HAP-1 (cell line): ENCODE data around the gene LETM1.

Experiments
- DNase-seq, 2 experiments: peaks; one replicate each; pipeline ENCODE4 v3.0.0-alpha.2; 2016 to 2020; ENCODE audit warnings: low spot score in 2 of 2
- H3K27me3 ChIP-seq: fragments of 250-450 bp; sonication (Bioruptor Pico); 2 replicates; pipeline ENCODE4 v1.5.1; 2020; ENCODE audit warnings: low read depth, mild to moderate bottlenecking, moderate library complexity
- H3K36me3 ChIP-seq: fragments of 250-450 bp; sonication (Bioruptor Pico); replicated peaks from 2 replicates; pipeline ENCODE4 v1.5.1; 2020; ENCODE audit warnings: mild to moderate bottlenecking
- H3K4me1 ChIP-seq: fragments of 250-450 bp; sonication (Bioruptor Pico); 2 replicates; pipeline ENCODE4 v1.5.1; 2020; ENCODE audit warnings: mild to moderate bottlenecking
- H3K4me3 ChIP-seq: fragments of 250-450 bp; sonication (Bioruptor Pico); 2 replicates; pipeline ENCODE4 v1.5.1; 2020; ENCODE audit warnings: mild to moderate bottlenecking, moderate library complexity
- H3K9me3 ChIP-seq: fragments of 250-450 bp; sonication (Bioruptor Pico); 2 replicates; pipeline ENCODE4 v1.5.1; 2020; ENCODE audit warnings: mild to moderate bottlenecking, moderate library complexity
- in situ Hi-C: fragments of 300-500 bp; cut with MboI; formaldehyde crosslinking; loops from 3 replicates; pipeline ENCODE4 v1.14.3; 2020; ENCODE audit warnings: low sequenced_read_pairs, inconsistent platforms, mixed read lengths

LETM1 gene

GRCh38 chr4:1808396-1808795 is 47.6 kb downstream of the LETM1 start:
- no peaks in the 10 kb centered on the region for H3K4me1 ChIP-seq
- no peaks in the 10 kb centered on the region for H3K9me3 ChIP-seq
- in situ Hi-C loops, result no loop called here
- no peak overlapping the region for H3K4me3 ChIP-seq
- no peak for DNase-seq
- peaks cover 39% of the 10 kb centered on the region for H3K36me3 ChIP-seq
- no peaks in the 10 kb centered on the region for H3K27me3 ChIP-seq

DNA sequence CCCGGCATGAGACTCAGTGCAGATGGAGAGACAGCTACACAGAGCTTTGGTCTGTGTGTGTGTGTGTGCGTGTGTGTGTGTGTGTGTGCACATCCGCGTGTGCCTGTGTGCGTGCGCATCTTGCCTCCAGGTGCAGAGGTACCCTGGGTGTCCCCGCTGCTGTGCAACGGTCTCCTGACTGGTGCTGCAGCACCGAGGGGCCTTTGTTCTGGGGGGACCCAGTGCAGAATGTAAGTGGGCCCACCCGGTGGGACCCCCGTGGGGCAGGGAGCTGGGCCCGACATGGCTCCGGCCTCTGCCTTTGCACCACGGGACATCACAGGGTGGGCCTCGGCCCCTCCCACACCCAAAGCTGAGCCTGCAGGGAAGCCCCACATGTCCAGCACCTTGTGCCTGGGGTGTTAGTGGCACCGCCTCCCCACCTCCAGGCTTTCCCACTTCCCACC is 48.6 kb downstream of the LETM1 start:
- Histone ChIP-seq H3K36me3 (peaks cover 37% of the 10 kb centered on the region), H3K9me3 (no peaks in the 10 kb centered on the region), H3K27me3 (no peaks in the 10 kb centered on the region), H3K4me3 (no peak overlapping the region), H3K4me1 (no peaks in the 10 kb centered on the region)
- no peak for DNase-seq
- in situ Hi-C loops, result no loop called here

DNA sequence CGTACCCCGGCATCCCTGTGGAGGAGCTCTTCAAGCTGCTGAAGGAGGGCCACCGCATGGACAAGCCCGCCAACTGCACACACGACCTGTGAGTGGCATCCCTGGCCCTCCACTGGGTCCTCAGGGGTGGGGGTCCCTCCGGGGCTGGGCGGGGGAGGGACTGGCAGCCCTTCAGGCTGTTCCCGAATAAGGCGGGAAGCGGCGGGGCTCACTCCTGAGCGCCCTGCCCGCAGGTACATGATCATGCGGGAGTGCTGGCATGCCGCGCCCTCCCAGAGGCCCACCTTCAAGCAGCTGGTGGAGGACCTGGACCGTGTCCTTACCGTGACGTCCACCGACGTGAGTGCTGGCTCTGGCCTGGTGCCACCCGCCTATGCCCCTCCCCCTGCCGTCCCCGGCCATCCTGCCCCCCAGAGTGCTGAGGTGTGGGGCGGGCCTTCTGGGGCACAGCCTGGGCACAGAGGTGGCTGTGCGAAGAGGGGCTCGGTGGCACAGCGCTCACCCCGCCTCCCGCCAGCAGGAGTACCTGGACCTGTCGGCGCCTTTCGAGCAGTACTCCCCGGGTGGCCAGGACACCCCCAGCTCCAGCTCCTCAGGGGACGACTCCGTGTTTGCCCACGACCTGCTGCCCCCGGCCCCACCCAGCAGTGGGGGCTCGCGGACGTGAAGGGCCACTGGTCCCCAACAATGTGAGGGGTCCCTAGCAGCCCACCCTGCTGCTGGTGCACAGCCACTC is 49.2 kb downstream of the LETM1 start:
- Histone ChIP-seq H3K9me3 (no peaks in the 10 kb centered on the region), H3K27me3 (no peaks in the 10 kb centered on the region), H3K4me3 (no peak overlapping the region), H3K4me1 (no peaks in the 10 kb centered on the region), H3K36me3 (peaks cover 39% of the 10 kb centered on the region)
- in situ Hi-C loops, result no loop called here
- DNase-seq, result no peak

GRCh38 chr4:1806223-1806564 is 49.8 kb downstream of the LETM1 start:
- in situ Hi-C loops, result no loop called here
- H3K4me1 ChIP-seq, result no peaks in the 10 kb centered on the region
- no peak for DNase-seq

DNA sequence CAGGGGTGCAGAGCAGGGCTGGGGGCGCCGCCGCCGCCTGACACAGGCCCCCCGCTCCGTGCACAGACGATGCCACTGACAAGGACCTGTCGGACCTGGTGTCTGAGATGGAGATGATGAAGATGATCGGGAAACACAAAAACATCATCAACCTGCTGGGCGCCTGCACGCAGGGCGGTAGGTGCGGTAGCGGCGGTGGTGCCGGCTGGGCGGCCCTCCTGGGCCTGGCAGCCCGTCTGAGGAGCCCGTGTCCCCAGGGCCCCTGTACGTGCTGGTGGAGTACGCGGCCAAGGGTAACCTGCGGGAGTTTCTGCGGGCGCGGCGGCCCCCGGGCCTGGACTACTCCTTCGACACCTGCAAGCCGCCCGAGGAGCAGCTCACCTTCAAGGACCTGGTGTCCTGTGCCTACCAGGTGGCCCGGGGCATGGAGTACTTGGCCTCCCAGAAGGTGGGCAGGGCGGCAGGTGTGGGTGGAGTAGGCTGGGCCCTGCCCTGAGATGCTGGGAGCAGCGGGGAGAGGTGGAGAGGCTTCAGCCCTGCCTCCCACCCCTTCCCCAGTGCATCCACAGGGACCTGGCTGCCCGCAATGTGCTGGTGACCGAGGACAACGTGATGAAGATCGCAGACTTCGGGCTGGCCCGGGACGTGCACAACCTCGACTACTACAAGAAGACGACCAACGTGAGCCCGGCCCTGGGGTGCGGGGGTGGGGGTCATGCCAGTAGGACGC is 50.3 kb downstream of the LETM1 start:
- Histone ChIP-seq H3K4me3 (no peak overlapping the region), H3K27me3 (no peaks in the 10 kb centered on the region), H3K9me3 (no peaks in the 10 kb centered on the region), H3K4me1 (no peaks in the 10 kb centered on the region), H3K36me3 (peaks cover 33% of the 10 kb centered on the region)
- in situ Hi-C loops, result no loop called here
- DNase-seq, result no peak

More at GRCh38 chr4:1806223-1806564, 49.8 kb downstream of the LETM1 start:
- no peak overlapping the region for H3K4me3 ChIP-seq
- H3K36me3 ChIP-seq, result peaks cover 37% of the 10 kb centered on the region
- no peaks in the 10 kb centered on the region for H3K9me3 ChIP-seq
- no peaks in the 10 kb centered on the region for H3K27me3 ChIP-seq

- no peak for DNase-seq
- Histone ChIP-seq H3K4me3 (no peak overlapping the region), H3K27me3 (no peaks in the 10 kb centered on the region), H3K4me1 (no peaks in the 10 kb centered on the region), H3K9me3 (no peaks in the 10 kb centered on the region), H3K36me3 (peaks cover 35% of the 10 kb centered on the region)
- in situ Hi-C loops, result no loop called here
These were observed 51.1 kb downstream of the LETM1 start for GRCh38 chr4:1804638-1805492.

DNA sequence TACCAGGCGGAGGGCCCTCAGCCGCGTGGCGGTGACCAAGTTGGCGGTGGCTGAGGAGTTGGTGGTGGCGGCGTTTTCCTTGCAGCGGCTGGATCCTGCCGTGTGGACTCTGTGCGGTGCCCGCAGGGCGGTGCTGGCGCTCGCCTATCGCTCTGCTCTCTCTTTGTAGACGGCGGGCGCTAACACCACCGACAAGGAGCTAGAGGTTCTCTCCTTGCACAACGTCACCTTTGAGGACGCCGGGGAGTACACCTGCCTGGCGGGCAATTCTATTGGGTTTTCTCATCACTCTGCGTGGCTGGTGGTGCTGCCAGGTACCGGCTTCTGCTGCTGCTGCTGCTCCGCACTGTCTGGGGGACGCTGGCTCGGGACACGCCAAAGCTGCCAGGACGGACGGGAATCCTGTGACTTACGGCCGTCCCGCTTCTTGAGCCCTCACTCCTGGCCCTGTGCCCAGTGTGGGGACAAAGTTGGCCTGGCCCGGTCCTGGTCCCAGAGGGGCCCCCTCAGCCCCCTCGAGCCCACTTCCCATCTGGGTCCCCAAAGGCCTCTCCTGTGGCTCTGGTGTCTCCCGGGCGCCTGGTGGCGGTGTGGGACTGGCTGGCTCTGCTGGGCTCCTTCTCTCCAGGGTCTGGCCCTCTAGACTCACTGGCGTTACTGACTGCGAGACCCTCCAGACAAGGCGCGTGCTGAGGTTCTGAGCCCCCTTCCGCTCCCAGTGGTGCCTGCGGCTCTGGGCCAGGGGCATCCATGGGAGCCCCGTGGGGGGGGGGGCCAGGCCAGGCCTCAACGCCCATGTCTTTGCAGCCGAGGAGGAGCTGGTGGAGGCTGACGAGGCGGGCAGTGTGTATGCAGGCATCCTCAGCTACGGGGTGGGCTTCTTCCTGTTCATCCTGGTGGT is 52.2 kb downstream of the LETM1 start:
- DNase-seq, result no peak
- Histone ChIP-seq H3K27me3 (no peaks in the 10 kb centered on the region), H3K4me3 (no peak overlapping the region), H3K4me1 (no peaks in the 10 kb centered on the region), H3K9me3 (no peaks in the 10 kb centered on the region), H3K36me3 (peaks cover 43% of the 10 kb centered on the region)
- in situ Hi-C loops, result no loop called here

DNA sequence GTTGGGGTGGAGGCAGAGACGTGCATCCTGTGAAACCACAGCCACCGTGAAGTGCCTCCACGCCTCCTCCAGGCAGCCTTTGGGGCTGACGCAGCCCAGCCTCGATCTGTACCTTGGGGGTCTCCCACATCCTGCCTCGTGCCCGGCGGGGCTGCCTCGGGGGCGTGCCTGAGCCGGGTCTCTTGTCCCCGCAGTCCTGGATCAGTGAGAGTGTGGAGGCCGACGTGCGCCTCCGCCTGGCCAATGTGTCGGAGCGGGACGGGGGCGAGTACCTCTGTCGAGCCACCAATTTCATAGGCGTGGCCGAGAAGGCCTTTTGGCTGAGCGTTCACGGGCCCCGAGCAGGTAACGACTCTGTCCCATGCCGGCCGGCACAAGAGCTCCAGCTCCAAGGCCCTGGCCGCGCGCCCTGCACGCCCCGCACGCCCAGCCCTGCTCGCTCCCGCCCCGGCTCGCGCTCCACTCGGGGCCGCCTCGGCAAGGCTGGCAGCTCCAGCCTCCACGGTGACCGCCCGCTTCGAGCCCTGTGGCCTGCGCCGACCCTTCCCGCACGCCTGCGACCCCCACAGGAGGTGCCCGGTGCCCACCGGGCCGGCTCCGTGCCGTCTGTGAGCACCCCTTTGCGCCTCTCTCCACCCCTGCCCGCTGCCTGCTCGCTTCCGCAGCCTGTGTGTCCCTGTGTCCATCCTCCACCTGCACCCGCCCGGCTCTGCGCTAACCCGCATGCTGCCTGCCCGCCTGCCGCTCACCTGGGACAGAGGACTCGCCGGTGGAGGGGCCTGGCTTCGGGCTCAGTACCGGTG is 53.0 kb downstream of the LETM1 start:
- Histone ChIP-seq H3K4me1 (no peaks in the 10 kb centered on the region), H3K9me3 (no peaks in the 10 kb centered on the region), H3K36me3 (peaks cover 43% of the 10 kb centered on the region), H3K27me3 (no peaks in the 10 kb centered on the region), H3K4me3 (no peak overlapping the region)
- DNase-seq, result no peak
- in situ Hi-C loops, result no loop called here

GRCh38 chr4:1802151-1802715 is 53.7 kb downstream of the LETM1 start:
- Histone ChIP-seq H3K4me1 (no peaks in the 10 kb centered on the region), H3K4me3 (no peak overlapping the region)
- DNase-seq, result no peak

GRCh38 chr4:1801286-1801958 is 54.5 kb downstream of the LETM1 start:
- no peaks in the 10 kb centered on the region for H3K27me3 ChIP-seq
- H3K9me3 ChIP-seq, result no peaks in the 10 kb centered on the region
- peaks cover 40% of the 10 kb centered on the region for H3K36me3 ChIP-seq
- DNase-seq, result no peak
- in situ Hi-C loops, result no loop called here
- H3K4me3 ChIP-seq, result no peak overlapping the region
- no peaks in the 10 kb centered on the region for H3K4me1 ChIP-seq

More at GRCh38 chr4:1802151-1802715, 53.7 kb downstream of the LETM1 start:
- H3K27me3 ChIP-seq, result no peaks in the 10 kb centered on the region
- H3K9me3 ChIP-seq, result no peaks in the 10 kb centered on the region
- in situ Hi-C loops, result no loop called here
- peaks cover 41% of the 10 kb centered on the region for H3K36me3 ChIP-seq

DNA sequence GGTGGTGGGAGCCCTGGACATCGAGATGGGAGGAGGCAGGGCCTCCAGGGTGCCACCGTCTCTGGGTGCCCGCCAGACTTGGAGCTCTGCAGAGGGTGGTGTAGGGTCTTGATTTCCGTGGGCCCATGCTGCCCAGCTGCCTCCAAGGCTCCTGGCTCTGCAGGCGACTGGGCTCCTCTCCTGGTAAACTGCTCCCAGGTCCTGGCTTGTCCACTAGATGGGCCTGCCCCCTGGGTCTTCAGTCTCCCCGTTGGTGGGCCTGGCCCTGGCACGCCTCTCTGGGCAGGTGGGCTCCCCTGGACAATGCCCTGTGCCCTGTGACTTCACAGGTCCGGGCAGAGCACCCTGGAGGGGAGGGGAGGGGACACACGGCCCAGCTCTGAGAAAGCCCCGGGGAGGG is 55.2 kb downstream of the LETM1 start:
- peaks cover 34% of the 10 kb centered on the region for H3K36me3 ChIP-seq

More for the DNA sequence above, 55.2 kb downstream of the LETM1 start:
- no peak for DNase-seq
- no peaks in the 10 kb centered on the region for H3K4me1 ChIP-seq
- H3K27me3 ChIP-seq, result no peaks in the 10 kb centered on the region
- in situ Hi-C loops, result no loop called here
- no peak overlapping the region for H3K4me3 ChIP-seq
- no peaks in the 10 kb centered on the region for H3K9me3 ChIP-seq
